Muscle layer of colon (tissue), 2 donors: ENCODE measurements around the gene EIF4A2.
"Not testable (repeated sequence)": the region's sequence is repeated elsewhere in the genome, so short reads cannot be mapped to it uniquely, and the experiment has no call there.

Experiments used
- H3K27ac ChIP-seq: one replicate; pipeline ENCODE4 v1.7.0; 2013; ENCODE audit warnings: low read depth, mild to moderate bottlenecking, low read length, moderate library complexity
- H3K27me3 ChIP-seq, 2 donors: one replicate each; pipeline ENCODE4 v1.7.0; 2013; ENCODE audit warnings: low read length in 2 of 2, mild to moderate bottlenecking in 2 of 2; ENCODE audit not compliant: insufficient read depth in 2 of 2, control insufficient read depth in 1 of 2
- H3K36me3 ChIP-seq: one replicate; pipeline ENCODE4 v1.7.0; 2013; ENCODE audit warnings: mild to moderate bottlenecking, low read length; ENCODE audit not compliant: insufficient read depth
- H3K4me1 ChIP-seq: one replicate; pipeline ENCODE4 v1.7.0; 2013; ENCODE audit warnings: mild to moderate bottlenecking, low read length; ENCODE audit not compliant: insufficient read depth
- H3K4me3 ChIP-seq, 2 donors: one replicate each; pipeline ENCODE4 v1.7.0; 2013; ENCODE audit warnings: low read length in 2 of 2, low read depth in 1 of 2, mild to moderate bottlenecking in 1 of 2, moderate library complexity in 1 of 2
- H3K9ac ChIP-seq: one replicate; pipeline ENCODE4 v1.7.0; 2013; ENCODE audit warnings: low read length
- H3K9me3 ChIP-seq: one replicate; pipeline ENCODE4 v1.7.0; 2013; ENCODE audit warnings: mild to moderate bottlenecking, low read length
- donor health status: abdominal sarcoma.
- donor health status: Adenocarcinoma of cecum.

The EIF4A2 gene

GRCh38 chr3:186786922-186787321 is 3.5 kb downstream of the EIF4A2 start:
- H3K27me3 ChIP-seq, result no peaks in the 10 kb centered on the region
- H3K4me1 ChIP-seq, result peaks cover 43% of the 10 kb centered on the region
- H3K36me3 ChIP-seq, result peaks cover 68% of the 10 kb centered on the region
- no peak overlapping the region for H3K27ac ChIP-seq
- no peak overlapping the region for H3K4me3 ChIP-seq
- H3K9ac ChIP-seq, result peak overlapping the region; percentile 1
- no peaks in the 10 kb centered on the region for H3K9me3 ChIP-seq

DNA sequence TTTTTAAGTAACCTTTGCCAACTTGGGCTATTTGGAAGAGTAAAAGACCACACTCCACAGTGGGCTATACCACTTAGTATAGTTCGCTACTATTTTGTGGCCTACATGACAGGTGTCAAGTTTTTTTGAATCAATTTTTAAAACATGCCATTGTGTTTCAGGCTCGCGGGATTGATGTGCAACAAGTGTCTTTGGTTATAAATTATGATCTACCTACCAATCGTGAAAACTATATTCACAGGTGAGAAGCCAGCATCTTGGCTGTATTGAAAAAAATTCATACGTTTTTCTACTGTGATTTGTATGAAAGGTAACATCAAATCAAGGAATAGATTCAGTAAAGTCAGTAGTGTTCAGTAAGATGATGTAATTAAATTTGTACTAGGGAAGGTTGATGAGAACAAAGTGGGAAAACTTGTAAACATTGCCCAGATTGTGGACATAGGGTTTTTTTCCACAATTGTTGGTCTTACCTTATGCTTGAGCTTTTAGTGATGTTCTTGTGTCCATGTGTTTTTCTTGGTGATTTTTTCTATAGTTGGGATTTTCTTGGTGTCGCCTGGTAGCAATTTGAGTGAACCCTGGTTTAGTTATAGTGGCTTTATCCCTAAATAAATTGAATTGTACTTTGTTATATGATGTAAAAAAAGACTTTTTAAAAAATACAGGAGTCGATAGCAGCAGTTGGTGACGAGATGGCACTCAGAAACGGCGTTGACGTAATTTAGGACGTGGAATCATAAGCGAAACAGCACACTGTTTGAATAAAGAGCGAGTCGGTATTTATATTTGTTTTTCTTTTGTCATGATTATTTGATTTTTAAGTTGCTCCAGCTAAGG is 4.5 kb downstream of the EIF4A2 start:
- Histone ChIP-seq H3K36me3 (peaks cover 73% of the 10 kb centered on the region), H3K4me3 (no peak overlapping the region), H3K27me3 (no peaks in the 10 kb centered on the region), H3K9ac (peak overlapping the region; percentile 1), H3K4me1 (peaks cover 38% of the 10 kb centered on the region), H3K27ac (no peak overlapping the region), H3K9me3 (no peaks in the 10 kb centered on the region)

DNA sequence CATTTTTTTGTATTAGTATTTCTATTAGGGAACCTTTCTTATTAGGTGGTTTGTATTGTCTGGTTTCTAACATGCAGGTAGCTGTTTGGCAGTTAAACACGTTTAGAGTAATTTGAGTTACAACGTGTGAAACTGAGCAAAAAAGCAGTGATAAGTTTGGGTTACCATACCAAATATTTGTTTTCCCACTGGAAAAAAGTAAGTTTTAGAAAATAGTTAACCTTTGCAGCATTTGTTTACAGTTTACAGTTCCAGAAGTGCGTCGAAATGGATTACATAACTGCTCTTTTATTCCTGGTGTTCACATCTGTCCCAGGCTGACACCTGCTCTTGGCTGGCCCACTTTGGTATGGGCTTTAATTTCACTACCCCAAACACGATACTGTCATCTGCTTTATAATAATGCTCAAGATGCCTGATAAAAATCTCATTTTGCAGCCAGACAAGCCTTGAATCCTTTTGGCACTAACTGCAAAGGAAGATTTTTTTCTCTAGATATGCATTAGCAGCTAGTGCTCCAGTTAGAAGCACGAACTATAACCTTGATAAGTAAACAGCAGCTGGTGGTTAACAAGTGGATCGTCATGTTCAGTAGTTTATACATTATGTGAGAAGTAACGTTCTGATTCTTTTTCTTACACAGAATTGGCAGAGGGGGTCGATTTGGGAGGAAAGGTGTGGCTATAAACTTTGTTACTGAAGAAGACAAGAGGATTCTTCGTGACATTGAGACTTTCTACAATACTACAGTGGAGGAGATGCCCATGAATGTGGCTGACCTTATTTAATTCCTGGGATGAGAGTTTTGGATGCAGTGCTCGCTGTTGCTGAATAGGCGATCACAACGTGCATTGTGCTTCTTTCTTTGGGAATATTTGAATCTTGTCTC is 5.3 kb downstream of the EIF4A2 start:
- H3K9ac ChIP-seq, result no peak overlapping the region
- H3K4me1 ChIP-seq, result peaks cover 38% of the 10 kb centered on the region
- H3K36me3 ChIP-seq, result peaks cover 76% of the 10 kb centered on the region
- H3K27ac ChIP-seq, result no peak overlapping the region
- no peaks in the 10 kb centered on the region for H3K9me3 ChIP-seq
- no peaks in the 10 kb centered on the region for H3K27me3 ChIP-seq
- no peak overlapping the region for H3K4me3 ChIP-seq

DNA sequence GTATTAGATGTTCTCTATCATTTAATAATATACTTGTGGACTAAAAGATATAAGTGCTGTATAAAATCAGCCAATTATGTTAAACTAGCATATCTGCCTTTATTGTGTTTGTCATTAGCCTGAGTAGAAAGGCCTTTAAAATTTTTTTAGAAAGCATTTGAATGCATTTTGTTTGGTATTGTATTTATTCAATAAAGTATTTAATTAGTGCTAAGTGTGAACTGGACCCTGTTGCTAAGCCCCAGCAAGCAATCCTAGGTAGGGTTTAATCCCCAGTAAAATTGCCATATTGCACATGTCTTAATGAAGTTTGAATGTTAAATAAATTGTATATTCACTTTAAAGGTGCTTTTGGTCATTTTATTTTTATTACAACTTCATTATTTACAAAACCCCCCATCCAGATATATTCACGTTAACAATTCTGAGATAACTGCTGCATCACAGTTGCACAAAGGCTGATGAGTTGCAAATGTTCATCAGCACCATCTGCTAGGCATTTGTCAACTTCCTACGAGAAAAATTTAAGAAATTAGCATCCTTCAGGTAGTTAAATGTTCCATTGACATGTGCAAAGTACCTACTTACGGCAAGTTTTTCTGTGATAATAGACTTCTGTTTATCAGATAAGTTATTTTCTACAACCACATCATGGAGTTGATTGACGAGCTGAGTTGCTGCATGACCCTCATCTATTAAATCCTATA is 6.3 kb downstream of the EIF4A2 start:
- peaks cover 38% of the 10 kb centered on the region for H3K4me1 ChIP-seq
- no peak overlapping the region for H3K27ac ChIP-seq
- no peak overlapping the region for H3K4me3 ChIP-seq
- H3K9ac ChIP-seq, result no peak overlapping the region
- no peaks in the 10 kb centered on the region for H3K9me3 ChIP-seq
- H3K36me3 ChIP-seq, result peaks cover 70% of the 10 kb centered on the region
- no peaks in the 10 kb centered on the region for H3K27me3 ChIP-seq

- no peak overlapping the region for H3K27ac ChIP-seq
- H3K9ac ChIP-seq, result no peak overlapping the region
- no peaks in the 10 kb centered on the region for H3K9me3 ChIP-seq
- H3K4me1 ChIP-seq, result peaks cover 34% of the 10 kb centered on the region
- peaks cover 63% of the 10 kb centered on the region for H3K36me3 ChIP-seq
- no peak overlapping the region for H3K4me3 ChIP-seq
- no peaks in the 10 kb centered on the region for H3K27me3 ChIP-seq
Observed at GRCh38 chr3:186790261-186790981, 7.0 kb downstream of the EIF4A2 start.

GRCh38 chr3:186798239-186798874 is 15.0 kb downstream of the EIF4A2 start:
- Histone ChIP-seq H3K27ac (no peak overlapping the region), H3K4me1 (no peaks in the 10 kb centered on the region), H3K9ac (no peak overlapping the region), H3K27me3 (no peaks in the 10 kb centered on the region), H3K9me3 (no peaks in the 10 kb centered on the region), H3K36me3 (peaks cover 19% of the 10 kb centered on the region), H3K4me3 (no peak overlapping the region)

GRCh38 chr3:186800285-186800684 is 16.9 kb downstream of the EIF4A2 start:
- Histone ChIP-seq H3K27ac (no peak overlapping the region), H3K27me3 (no peaks in the 10 kb centered on the region), H3K9ac (no peak overlapping the region), H3K4me3 (no peak overlapping the region), H3K4me1 (peaks cover 5% of the 10 kb centered on the region), H3K9me3 (no peaks in the 10 kb centered on the region), H3K36me3 (peaks cover 19% of the 10 kb centered on the region)

DNA sequence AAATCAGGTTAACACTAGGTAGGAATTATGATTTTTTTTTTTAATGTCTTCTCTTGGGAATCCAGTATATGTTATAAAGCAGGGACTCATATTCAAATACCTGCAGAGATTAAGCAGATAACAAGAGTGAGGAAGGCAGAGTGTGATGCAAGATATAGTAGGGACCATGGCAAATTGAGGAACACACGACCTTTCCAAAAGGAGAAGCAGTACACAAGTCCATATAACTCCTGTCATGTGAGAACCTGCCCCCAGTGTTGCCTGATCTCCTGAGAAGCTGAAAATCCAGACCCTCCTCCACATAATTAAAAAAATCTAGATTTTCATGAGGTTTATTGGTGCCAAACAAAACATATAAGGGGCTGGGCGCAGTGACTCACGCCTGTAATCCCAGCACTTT is 19.3 kb downstream of the EIF4A2 start:
- Histone ChIP-seq H3K4me1 (peaks cover 15% of the 10 kb centered on the region), H3K27me3 (no peaks in the 10 kb centered on the region), H3K4me3 (no peak overlapping the region), H3K36me3 (peaks cover 9% of the 10 kb centered on the region), H3K9ac (no peak overlapping the region), H3K27ac (no peak overlapping the region), H3K9me3 (no peaks in the 10 kb centered on the region)

DNA sequence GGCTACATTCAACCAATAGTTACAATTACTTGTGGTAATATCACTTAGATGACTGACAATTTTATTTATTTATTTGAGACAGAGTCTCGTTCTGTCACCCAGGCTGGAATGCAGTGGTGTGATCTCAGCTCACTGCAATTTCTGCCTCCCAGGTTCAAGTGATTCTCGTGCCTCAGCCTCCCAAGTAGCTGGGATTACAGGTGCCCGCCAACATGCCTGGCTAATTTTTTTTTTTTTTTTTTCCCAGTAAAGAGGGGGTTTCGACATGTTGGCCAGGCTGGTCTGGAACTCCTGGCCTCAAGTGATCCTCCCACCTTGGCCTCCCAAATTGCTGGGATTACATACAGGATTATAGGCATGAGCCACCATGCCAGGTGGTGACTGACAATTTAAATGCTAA is 20.1 kb downstream of the EIF4A2 start:
- H3K36me3 ChIP-seq, H3K9me3 ChIP-seq, H3K4me3 ChIP-seq, H3K27me3 ChIP-seq, H3K27ac ChIP-seq, H3K9ac ChIP-seq: not testable (repeated sequence)
- H3K4me1 ChIP-seq, result peaks cover 15% of the 10 kb centered on the region

DNA sequence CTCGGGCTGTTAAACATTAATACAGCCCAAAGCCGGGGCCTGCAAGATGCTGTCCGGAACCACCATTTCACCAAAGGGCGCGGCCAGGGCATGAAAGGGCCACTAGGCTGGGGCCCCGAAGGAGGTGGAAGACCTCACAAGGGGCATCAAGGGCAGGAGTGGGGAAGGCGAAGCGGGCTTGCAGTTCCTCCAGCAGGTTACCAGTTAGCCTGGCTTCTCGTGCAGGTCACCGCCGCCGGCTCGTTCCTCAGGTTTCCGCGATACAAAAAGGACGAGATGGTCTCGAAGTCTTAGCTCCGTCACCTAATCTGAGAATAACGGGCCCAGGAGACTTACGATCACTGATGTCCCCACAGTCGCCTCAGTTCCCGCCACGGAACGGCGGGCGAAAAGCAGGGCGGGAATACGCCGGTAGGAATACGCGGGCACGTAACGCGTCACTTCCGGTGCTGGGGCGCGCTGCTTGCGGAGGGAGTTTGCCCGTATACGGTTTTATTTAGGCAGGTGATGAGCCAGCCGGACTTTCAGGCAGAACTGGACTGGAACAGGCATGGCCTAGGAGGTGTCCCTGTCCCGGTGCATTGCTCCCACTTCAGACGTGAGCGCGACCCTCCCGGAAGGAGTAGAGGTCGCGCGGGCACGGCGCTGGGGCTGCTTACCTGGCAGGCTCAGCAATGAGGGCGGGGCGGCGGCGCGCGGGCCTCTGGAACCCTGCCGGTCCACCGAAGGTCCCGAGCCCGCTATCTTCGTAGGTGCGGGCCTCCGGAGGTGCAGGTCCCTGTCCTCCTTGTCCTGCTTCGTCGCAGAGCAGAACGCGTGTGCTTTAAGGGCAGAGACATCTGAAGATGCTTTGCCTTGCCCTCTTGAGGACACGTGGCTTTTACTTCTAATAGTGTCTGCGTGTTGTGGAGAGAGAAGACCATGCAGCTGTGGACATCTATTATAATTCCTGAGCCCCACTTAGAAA is 23.0 kb downstream of the EIF4A2 start, which contains the start of gene RFC4:
Gene RFC4 (minus strand): TSS at position 394 of the 967 bp plus-strand sequence. CDS start 1,769 bp downstream, outside the sequence.
- Histone ChIP-seq H3K4me3 (peak within 1 kb of the TSS; percentile 55 to 97), H3K27ac (peak within 1 kb of the TSS; percentile 38), H3K27me3 (no peaks in the 10 kb centered on the region), H3K9ac (peak within 1 kb of the TSS; percentile 93), H3K9me3 (no peaks in the 10 kb centered on the region), H3K36me3 (peaks cover 4% of the 10 kb centered on the region), H3K4me1 (peaks cover 15% of the 10 kb centered on the region)
